NB4 (cell line): Measurements from ENCODE around the gene AKR7A2.

ENCODE experiments used
- DNase-seq: peaks from one replicate; pipeline ENCODE4 v3.0.0; 2010; ENCODE audit warnings: low read depth
- H3K4me3 ChIP-seq: one replicate; pipeline ENCODE4 v1.5.1; 2011; ENCODE audit warnings: mild to moderate bottlenecking, low read depth, low read length, moderate library complexity
- CTCF ChIP-seq: IDR thresholded peaks from one replicate; pipeline ENCODE4 v1.5.1; 2012; ENCODE audit warnings: low read depth, low read length
- MAX ChIP-seq: IDR thresholded peaks from 2 replicates; pipeline ENCODE4 v1.6.1; 2011; ENCODE audit warnings: low read depth, low read length
- MYC ChIP-seq: IDR thresholded peaks from 2 replicates; pipeline ENCODE4 v1.6.1; 2011; ENCODE audit warnings: low read depth, low read length
- POLR2A ChIP-seq: IDR thresholded peaks from 2 replicates; pipeline ENCODE4 v1.6.1; 2011; ENCODE audit warnings: mild to moderate bottlenecking; ENCODE audit not compliant: insufficient read length; ENCODE audit errors: extremely low read depth

Gene AKR7A2

GRCh38 chr1:19311931-19312781 is at the start of gene AKR7A2, which contains the start of gene SLC66A1:
Gene AKR7A2 (minus strand): TSS chr1:19312144. CDS start chr1:19312124, 20 bp downstream.
Gene SLC66A1 (plus strand): TSS chr1:19312326. CDS start chr1:19317678, 5,352 bp downstream.
- DNase-seq: peak; percentile 91
- peak within 1 kb of the TSS; percentile 71 for H3K4me3 ChIP-seq
- peak; percentile 77 for TF ChIP-seq POLR2A
- TF ChIP-seq MAX: peak; percentile 17
- no peak for TF ChIP-seq CTCF
- 0 out of 2 replicates have a peak, but pooled peaks have one; percentile 7 for TF ChIP-seq MYC

- DNase-seq: no peak
- no peak for TF ChIP-seq MYC
- TF ChIP-seq MAX: no peak
- TF ChIP-seq CTCF: no peak
- no peak for TF ChIP-seq POLR2A
- H3K4me3 ChIP-seq: no peak overlapping the region
These were observed 49.1 kb upstream of the AKR7A2 start for GRCh38 chr1:19360843-19361610.

- no peak overlapping the region for H3K4me3 ChIP-seq
- TF ChIP-seq MYC (no peak), MAX (no peak), POLR2A (no peak), CTCF (no peak)
- no peak for DNase-seq
These were observed 48.5 kb upstream of the AKR7A2 start for GRCh38 chr1:19360432-19360831.

GRCh38 chr1:19360016-19360415 is 48.1 kb upstream of the AKR7A2 start:
- no peak overlapping the region for H3K4me3 ChIP-seq
- TF ChIP-seq MYC: no peak
- no peak for TF ChIP-seq MAX
- no peak for TF ChIP-seq CTCF
- no peak for TF ChIP-seq POLR2A
- DNase-seq: no peak

- TF ChIP-seq MYC (no peak), POLR2A (no peak), CTCF (no peak), MAX (no peak)
- H3K4me3 ChIP-seq: no peak overlapping the region
- DNase-seq: no peak
These were observed 47.4 kb upstream of the AKR7A2 start for GRCh38 chr1:19359357-19359756.
